DND-41 (cell line): ENCODE data around the gene LCOR.

Experiments
- ATAC-seq: fragments of 200-7000 bp; cut with Tn5 transposase; 3 replicates; pipeline ENCODE4 v1.9.1; 2021; ENCODE audit warnings: low read depth; ENCODE audit not compliant: insufficient read depth
- DNase-seq: peaks from one replicate; pipeline ENCODE4 v3.0.0-alpha.2; 2020
- H2AFZ ChIP-seq: 2 replicates; pipeline ENCODE4 v1.6.0; 2012; ENCODE audit warnings: low read depth, low read length
- H3K27ac ChIP-seq: 2 replicates; pipeline ENCODE4 v1.5.1; 2012; ENCODE audit warnings: low read length, inconsistent platforms
- H3K27me3 ChIP-seq: fragments of 200-600 bp; sonication (generic); 2 replicates; pipeline ENCODE4 v1.6.0; 2012; ENCODE audit warnings: low read length, mild to moderate bottlenecking, inconsistent platforms; ENCODE audit not compliant: insufficient read depth, poor library complexity
- H3K36me3 ChIP-seq: 2 replicates; pipeline ENCODE4 v1.5.1; 2012; ENCODE audit warnings: low read length, inconsistent platforms; ENCODE audit not compliant: insufficient read depth
- H3K4me1 ChIP-seq: 2 replicates; pipeline ENCODE4 v1.5.1; 2012; ENCODE audit warnings: mild to moderate bottlenecking, low read length; ENCODE audit not compliant: insufficient read depth
- H3K4me2 ChIP-seq: 2 replicates; pipeline ENCODE4 v1.6.0; 2012; ENCODE audit warnings: mild to moderate bottlenecking, moderate library complexity, low read length, inconsistent platforms; ENCODE audit not compliant: insufficient read depth
- H3K4me3 ChIP-seq, 2 experiments: fragments of 200-600 bp in 1 of 2; shearing (Covaris generic) in 1 of 2; 2 replicates each; pipeline ENCODE4 v1.5.1; 2012 to 2016; ENCODE audit warnings: inconsistent platforms in 2 of 2, low read length in 2 of 2, mild to moderate bottlenecking in 2 of 2, low read depth in 1 of 2, moderate library complexity in 1 of 2
- H3K79me2 ChIP-seq: 2 replicates; pipeline ENCODE4 v1.6.0; 2012; ENCODE audit warnings: low read length, inconsistent platforms; ENCODE audit not compliant: insufficient read depth
- H3K9ac ChIP-seq: 2 replicates; pipeline ENCODE4 v1.6.0; 2012; ENCODE audit warnings: low read depth, mild to moderate bottlenecking, inconsistent platforms, low read length, moderate library complexity
- H3K9me3 ChIP-seq: 2 replicates; pipeline ENCODE4 v1.5.1; 2012; ENCODE audit warnings: low read length, moderate library complexity, mild to moderate bottlenecking, inconsistent platforms; ENCODE audit not compliant: insufficient read depth, severe bottlenecking
- H4K20me1 ChIP-seq: 2 replicates; pipeline ENCODE4 v1.6.0; 2012; ENCODE audit warnings: low read length; ENCODE audit not compliant: insufficient read depth
- EZH2 ChIP-seq: IDR thresholded peaks from 3 replicates; pipeline ENCODE4 v1.6.1; 2012; ENCODE audit warnings: borderline replicate concordance, low read depth, mild to moderate bottlenecking, moderate library complexity, low read length, inconsistent platforms; ENCODE audit not compliant: severe bottlenecking
- TF ChIP-seq, protein P1 (sequence below): IDR thresholded peaks from 2 replicates; pipeline ENCODE4 v1.5.1; 2012; ENCODE audit warnings: borderline replicate concordance, low read length, moderate library complexity, mild to moderate bottlenecking; ENCODE audit not compliant: poor library complexity, severe bottlenecking; ENCODE audit errors: extremely low read depth

LCOR gene

DNA sequence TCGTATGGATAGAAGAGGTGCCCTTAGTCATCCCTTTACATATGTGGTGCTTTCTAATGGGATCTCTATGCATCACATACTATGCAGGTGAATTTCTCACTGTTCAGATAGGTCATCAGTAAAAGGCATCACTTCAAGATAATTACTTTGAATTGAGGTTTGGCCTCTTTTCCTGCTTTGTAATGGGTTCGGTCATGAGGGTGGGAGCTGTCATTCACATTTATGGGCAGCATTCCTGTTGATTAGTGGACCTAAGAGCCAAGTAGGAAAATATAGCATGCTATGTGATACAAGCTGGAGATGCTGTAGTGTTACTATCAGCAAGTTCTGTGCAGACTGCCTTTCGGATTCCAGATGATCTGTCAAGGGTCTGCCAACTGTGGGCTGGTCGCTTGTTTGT, 156.3 kb downstream of the LCOR start:
- Histone ChIP-seq H3K27me3 (no peaks in the 10 kb centered on the region), H3K4me2 (no peak overlapping the region), H3K9ac (no peak overlapping the region), H3K9me3 (no peaks in the 10 kb centered on the region), H3K27ac (no peak overlapping the region), H2AFZ (no peak overlapping the region), H4K20me1 (no peaks in the 10 kb centered on the region), H3K79me2 (no peaks in the 10 kb centered on the region), H3K36me3 (no peaks in the 10 kb centered on the region), H3K4me3 (no peak overlapping the region), H3K4me1 (no peaks in the 10 kb centered on the region)
- TF ChIP-seq EZH2: no peak
- TF ChIP-seq, protein P1, sequence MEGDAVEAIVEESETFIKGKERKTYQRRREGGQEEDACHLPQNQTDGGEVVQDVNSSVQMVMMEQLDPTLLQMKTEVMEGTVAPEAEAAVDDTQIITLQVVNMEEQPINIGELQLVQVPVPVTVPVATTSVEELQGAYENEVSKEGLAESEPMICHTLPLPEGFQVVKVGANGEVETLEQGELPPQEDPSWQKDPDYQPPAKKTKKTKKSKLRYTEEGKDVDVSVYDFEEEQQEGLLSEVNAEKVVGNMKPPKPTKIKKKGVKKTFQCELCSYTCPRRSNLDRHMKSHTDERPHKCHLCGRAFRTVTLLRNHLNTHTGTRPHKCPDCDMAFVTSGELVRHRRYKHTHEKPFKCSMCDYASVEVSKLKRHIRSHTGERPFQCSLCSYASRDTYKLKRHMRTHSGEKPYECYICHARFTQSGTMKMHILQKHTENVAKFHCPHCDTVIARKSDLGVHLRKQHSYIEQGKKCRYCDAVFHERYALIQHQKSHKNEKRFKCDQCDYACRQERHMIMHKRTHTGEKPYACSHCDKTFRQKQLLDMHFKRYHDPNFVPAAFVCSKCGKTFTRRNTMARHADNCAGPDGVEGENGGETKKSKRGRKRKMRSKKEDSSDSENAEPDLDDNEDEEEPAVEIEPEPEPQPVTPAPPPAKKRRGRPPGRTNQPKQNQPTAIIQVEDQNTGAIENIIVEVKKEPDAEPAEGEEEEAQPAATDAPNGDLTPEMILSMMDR: no peak
- ATAC-seq (no peak), DNase-seq (no peak)

DNA sequence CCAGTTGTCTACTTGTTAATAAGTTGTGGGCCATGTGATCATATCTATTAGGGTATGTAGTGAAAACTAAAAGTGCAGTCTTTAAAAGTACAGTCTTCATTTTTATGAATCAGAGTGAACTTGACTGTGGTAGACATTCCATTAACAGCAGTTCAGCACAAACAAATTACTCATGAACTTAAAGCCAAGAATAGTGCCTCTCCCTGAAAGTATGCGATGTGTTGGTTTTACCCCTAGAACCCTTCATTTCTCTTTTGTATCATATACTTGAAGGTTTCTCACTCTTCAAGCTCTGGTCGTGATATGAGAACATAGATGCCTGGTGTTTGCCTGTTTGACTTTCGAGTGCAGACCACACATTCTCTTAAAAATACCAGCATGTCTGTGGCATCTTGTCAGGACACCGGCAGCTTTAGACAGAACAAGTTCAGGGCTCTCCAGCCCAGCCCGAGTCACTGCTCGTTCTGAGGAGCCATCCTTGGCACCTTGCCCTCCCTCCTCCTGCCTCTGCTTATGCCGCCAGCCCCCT, 159.3 kb downstream of the LCOR start:
- no peak for TF ChIP-seq EZH2
- TF ChIP-seq, protein P1: no peak
- no peak overlapping the region for H3K9ac ChIP-seq
- no peak overlapping the region for H3K27ac ChIP-seq
- no peak overlapping the region for H3K4me2 ChIP-seq
- no peaks in the 10 kb centered on the region for H3K36me3 ChIP-seq
- H3K9me3 ChIP-seq: no peaks in the 10 kb centered on the region
- DNase-seq (no peak), ATAC-seq (no peak)
- H3K4me1 ChIP-seq: no peaks in the 10 kb centered on the region
- no peak overlapping the region for H3K4me3 ChIP-seq
- no peaks in the 10 kb centered on the region for H4K20me1 ChIP-seq
- no peaks in the 10 kb centered on the region for H3K79me2 ChIP-seq
- H3K27me3 ChIP-seq: no peaks in the 10 kb centered on the region
- H2AFZ ChIP-seq: no peak overlapping the region

DNA sequence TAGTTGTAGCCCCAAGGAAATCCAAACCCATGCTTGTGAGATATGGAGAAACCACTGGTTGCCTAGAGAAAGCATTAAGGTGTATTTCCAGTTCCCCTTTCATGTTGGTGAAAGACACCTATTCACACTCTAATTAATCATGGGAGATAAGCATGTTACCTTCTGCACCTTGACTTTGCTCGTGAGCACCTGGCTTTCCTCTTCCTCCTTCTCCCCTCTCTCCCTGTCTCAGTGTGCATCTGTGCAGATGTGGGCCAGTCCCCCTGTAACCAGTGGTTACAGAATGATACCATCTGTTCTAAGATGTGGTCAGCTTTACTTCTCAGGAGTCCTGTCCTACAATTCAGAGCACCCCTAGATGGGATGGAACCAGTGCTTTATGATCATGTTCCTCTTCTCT, 160.6 kb downstream of the LCOR start:
- no peak overlapping the region for H2AFZ ChIP-seq
- no peaks in the 10 kb centered on the region for H3K4me1 ChIP-seq
- DNase-seq: no peak
- H4K20me1 ChIP-seq: no peaks in the 10 kb centered on the region
- no peaks in the 10 kb centered on the region for H3K27me3 ChIP-seq
- no peaks in the 10 kb centered on the region for H3K79me2 ChIP-seq
- H3K4me2 ChIP-seq: no peak overlapping the region
- no peak overlapping the region for H3K9ac ChIP-seq
- ATAC-seq: peak; percentile 52; the same call in 2 of the 3 replicates
- no peaks in the 10 kb centered on the region for H3K9me3 ChIP-seq
- H3K4me3 ChIP-seq: no peak overlapping the region
- H3K36me3 ChIP-seq: no peaks in the 10 kb centered on the region
- TF ChIP-seq, protein P1: no peak
- no peak overlapping the region for H3K27ac ChIP-seq

DNA sequence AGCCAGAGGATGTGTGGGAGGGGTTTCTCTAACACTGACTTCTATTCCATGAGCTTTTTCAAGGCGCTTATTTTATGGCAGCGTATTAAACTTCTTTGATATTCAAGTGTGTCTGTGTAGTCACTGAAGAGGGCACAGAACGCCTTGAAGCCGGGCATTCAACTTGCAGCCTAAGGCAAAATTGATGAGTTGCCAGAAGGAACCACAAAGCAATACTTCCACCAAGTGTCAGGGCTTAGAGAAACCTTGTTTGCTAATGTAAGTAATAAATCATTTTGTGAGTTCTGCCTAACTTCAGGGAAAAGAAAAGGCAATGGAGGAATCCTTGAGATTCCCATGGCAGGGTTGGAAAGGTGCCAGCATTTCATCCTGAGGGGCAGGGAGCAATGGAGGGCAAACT, 163.8 kb downstream of the LCOR start:
- Histone ChIP-seq H3K36me3 (no peaks in the 10 kb centered on the region), H3K79me2 (no peaks in the 10 kb centered on the region), H3K9me3 (no peaks in the 10 kb centered on the region), H3K4me1 (no peaks in the 10 kb centered on the region), H3K27me3 (no peaks in the 10 kb centered on the region), H3K27ac (no peak overlapping the region), H3K9ac (no peak overlapping the region), H3K4me3 (no peak overlapping the region), H3K4me2 (no peak overlapping the region), H2AFZ (no peak overlapping the region), H4K20me1 (no peaks in the 10 kb centered on the region)
- no peak for TF ChIP-seq EZH2
- TF ChIP-seq, protein P1: no peak
- no peak for DNase-seq
- ATAC-seq: no peak
